Vagina (tissue), 2 donors: ENCODE data around the gene PTPRG. TPM values are rescaled to one million over a fixed set of nuclear protein-coding genes. Genes with fewer than 3 reads are reported as not detected.

Source experiments
- DNase-seq, 2 donors: peaks; one replicate each; pipeline ENCODE4 v3.0.0-alpha.2; 2017; ENCODE audit errors: extremely low spot score in 2 of 2
- H3K27ac ChIP-seq: fragments of 200-600 bp; sonication (generic); one replicate; pipeline ENCODE4 v1.5.1; 2019
- H3K27me3 ChIP-seq: fragments of 200-600 bp; sonication (generic); one replicate; pipeline ENCODE4 v1.5.1; 2019
- H3K36me3 ChIP-seq, 2 donors: fragments of 200-600 bp; sonication (generic); one replicate each; pipeline ENCODE4 v1.5.1; 2017 to 2019
- H3K4me1 ChIP-seq: fragments of 200-600 bp; sonication (generic); one replicate; pipeline ENCODE4 v1.5.1; 2019
- H3K4me3 ChIP-seq, 2 donors: fragments of 200-600 bp; sonication (generic); 1 replicate in 1 of 2; 2 replicates in 1 of 2; pipeline ENCODE4 v1.5.1; 2016 to 2019
- H3K9me3 ChIP-seq: fragments of 200-600 bp; sonication (generic); one replicate; pipeline ENCODE4 v1.5.1; 2019
- POLR2A ChIP-seq, 2 donors: fragments of 450-650 bp; IDR thresholded peaks; one replicate each; pipeline ENCODE4 v1.6.1; 2017; ENCODE audit warnings: antibody characterized with exemption in 2 of 2, mild to moderate bottlenecking in 2 of 2, moderate library complexity in 2 of 2
- POLR2AphosphoS5 ChIP-seq, 2 donors: sonication (generic); formaldehyde crosslinking; IDR thresholded peaks; one replicate each; pipeline ENCODE4 v1.9.0; 2017; ENCODE audit warnings: antibody characterized with exemption in 2 of 2, mild to moderate bottlenecking in 2 of 2, low read depth in 1 of 2; ENCODE audit not compliant: insufficient read depth in 1 of 2
- intact Hi-C: fragments of 100-400 bp; cut with DNase I; formaldehyde crosslinking; loops from one replicate; pipeline ENCODE4 v1.15.1; 2023
- total RNA-seq: library from RNA; depleted of rRNA; stranded (reverse); fragments of >200 nt; gene quantifications from one replicate; pipeline ENCODE4 v1.2.3, GENCODE V29; 2016
- TF ChIP-seq, protein P1 (sequence below), 3 experiments: fragments of 450-650 bp in 2 of 3; fragments of 200-600 bp in 1 of 3; sonication (generic) in 1 of 3; IDR thresholded peaks; one replicate each; pipeline ENCODE4 v1.5.1; 2017 to 2019; ENCODE audit warnings: antibody characterized with exemption in 3 of 3, mild to moderate bottlenecking in 2 of 3, moderate library complexity in 2 of 3

The PTPRG gene
- total RNA-seq, 1 donor from 2014 or later = 47.6 TPM

DNA sequence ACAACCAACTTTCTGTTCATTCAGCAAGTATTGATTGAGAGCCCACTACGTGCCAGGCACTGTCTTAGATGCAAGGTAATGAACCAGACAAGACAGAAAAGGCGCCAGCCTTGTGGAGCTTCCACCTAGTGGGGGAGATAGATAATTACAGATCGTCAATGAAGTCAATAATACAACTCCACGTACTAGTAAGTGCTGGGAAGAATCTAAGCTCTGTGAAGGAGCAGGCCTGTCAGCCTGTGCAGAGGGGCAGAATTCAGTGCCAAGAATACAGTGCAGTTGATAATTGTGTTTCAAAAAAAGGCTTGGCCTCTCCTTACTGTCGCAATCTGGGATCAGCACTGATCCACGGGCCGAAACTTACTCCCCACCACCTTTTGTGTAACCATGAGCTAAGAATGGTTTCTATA is 625.7 kb downstream of the PTPRG start:
- Histone ChIP-seq H3K4me1 (peaks cover 7% of the 10 kb centered on the region), H3K36me3 (no peaks in the 10 kb centered on the region), H3K27ac (no peak overlapping the region), H3K27me3 (no peaks in the 10 kb centered on the region), H3K9me3 (no peaks in the 10 kb centered on the region), H3K4me3 (no peak overlapping the region)
- DNase-seq = no peak
- TF ChIP-seq POLR2A (IDR thresholded peaks at IDR 0.05) = no peak
- TF ChIP-seq POLR2AphosphoS5 (IDR thresholded peaks at IDR 0.05; ENCODE audit: insufficient read depth in 1 of 2, low read depth in 1 of 2) = no peak
- TF ChIP-seq, protein P1, sequence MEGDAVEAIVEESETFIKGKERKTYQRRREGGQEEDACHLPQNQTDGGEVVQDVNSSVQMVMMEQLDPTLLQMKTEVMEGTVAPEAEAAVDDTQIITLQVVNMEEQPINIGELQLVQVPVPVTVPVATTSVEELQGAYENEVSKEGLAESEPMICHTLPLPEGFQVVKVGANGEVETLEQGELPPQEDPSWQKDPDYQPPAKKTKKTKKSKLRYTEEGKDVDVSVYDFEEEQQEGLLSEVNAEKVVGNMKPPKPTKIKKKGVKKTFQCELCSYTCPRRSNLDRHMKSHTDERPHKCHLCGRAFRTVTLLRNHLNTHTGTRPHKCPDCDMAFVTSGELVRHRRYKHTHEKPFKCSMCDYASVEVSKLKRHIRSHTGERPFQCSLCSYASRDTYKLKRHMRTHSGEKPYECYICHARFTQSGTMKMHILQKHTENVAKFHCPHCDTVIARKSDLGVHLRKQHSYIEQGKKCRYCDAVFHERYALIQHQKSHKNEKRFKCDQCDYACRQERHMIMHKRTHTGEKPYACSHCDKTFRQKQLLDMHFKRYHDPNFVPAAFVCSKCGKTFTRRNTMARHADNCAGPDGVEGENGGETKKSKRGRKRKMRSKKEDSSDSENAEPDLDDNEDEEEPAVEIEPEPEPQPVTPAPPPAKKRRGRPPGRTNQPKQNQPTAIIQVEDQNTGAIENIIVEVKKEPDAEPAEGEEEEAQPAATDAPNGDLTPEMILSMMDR (IDR thresholded peaks at IDR 0.05) = peak in 2 of 3 experiments; percentile 22 to 27
- intact Hi-C loops = loop anchor here (10.0 kb wide), 1 partner anchor 322 kb away; no protein-coding TSS in a partner anchor

DNA sequence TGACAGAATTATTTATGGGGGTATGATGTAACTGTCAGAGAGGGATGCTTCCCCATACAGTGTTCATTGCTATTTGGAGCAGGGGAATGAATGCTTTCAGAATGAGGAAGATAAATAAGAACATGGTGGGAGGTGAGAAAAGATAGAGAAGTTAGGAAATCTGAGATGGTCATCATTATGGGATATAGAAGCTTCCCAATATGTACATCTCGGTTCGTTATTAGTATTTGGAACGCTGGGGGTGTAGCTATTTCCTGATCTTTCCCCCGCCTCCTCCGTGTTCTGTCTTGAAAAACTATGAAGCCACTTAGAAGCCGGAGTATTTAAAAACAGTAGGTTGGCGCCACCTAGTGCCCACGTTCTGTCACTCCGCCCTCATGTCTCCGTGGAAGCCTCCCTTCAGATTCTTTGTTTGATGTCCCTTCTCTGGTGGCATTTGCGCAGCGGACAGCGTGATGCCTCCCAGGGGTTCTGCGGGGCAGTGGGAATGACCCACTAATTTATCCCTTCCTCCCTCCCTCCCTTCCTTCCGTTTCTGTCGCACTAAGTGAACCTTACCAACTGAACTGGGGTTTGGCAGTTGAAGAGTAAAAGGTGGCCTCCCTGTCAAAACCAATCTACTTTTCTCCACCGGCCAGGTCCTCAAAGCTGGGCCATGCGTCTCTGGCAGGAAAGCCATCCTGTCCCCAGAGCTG is 627.5 kb downstream of the PTPRG start:
- Histone ChIP-seq H3K36me3 (peaks cover 0 to 4% of the 10 kb centered on the region in 2 donors), H3K27ac (no peak overlapping the region), H3K4me3 (no peak overlapping the region), H3K27me3 (no peaks in the 10 kb centered on the region), H3K4me1 (peaks cover 7% of the 10 kb centered on the region), H3K9me3 (no peaks in the 10 kb centered on the region)
- no peak for TF ChIP-seq POLR2AphosphoS5 (IDR thresholded peaks at IDR 0.05; ENCODE audit: insufficient read depth in 1 of 2, low read depth in 1 of 2)
- TF ChIP-seq, protein P1 (IDR thresholded peaks at IDR 0.05) = peak; percentile 63 to 75 (median 71)
- intact Hi-C loops = loop anchor here (2.0 to 10.0 kb wide), 2 partner anchors 324 to 628 kb away; partner anchors contain the start of gene PTPRG
- DNase-seq = no peak

DNA sequence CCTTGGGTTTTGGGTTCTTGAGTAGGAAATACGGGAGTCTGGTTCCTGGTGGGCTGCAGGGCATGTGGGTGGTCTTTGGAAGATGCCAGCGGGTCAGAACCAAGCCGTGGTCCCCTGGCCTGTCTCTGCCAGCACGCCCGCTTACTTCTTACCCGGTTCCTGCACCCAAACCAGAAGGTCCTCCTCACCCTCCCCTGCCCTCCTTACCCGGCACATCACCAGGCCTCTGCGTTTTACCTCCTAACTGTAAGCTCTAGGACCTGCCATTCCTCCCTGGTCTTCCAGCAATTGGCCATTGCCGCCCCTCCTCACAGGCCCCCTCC is 628.0 kb downstream of the PTPRG start:
- intact Hi-C loops = loop anchor here (2.0 to 10.0 kb wide), 2 partner anchors 325 to 629 kb away; partner anchors contain the start of gene PTPRG
- Histone ChIP-seq H3K27me3 (no peaks in the 10 kb centered on the region), H3K4me3 (no peak overlapping the region), H3K27ac (no peak overlapping the region), H3K4me1 (peaks cover 3% of the 10 kb centered on the region), H3K9me3 (no peaks in the 10 kb centered on the region), H3K36me3 (peaks cover 0 to 7% of the 10 kb centered on the region in 2 donors)
- no peak for DNase-seq
- TF ChIP-seq, protein P1 (IDR thresholded peaks at IDR 0.05) = no peak
- TF ChIP-seq POLR2A (IDR thresholded peaks at IDR 0.05) (no peak), POLR2AphosphoS5 (IDR thresholded peaks at IDR 0.05; ENCODE audit: insufficient read depth in 1 of 2, low read depth in 1 of 2) (no peak)

DNA sequence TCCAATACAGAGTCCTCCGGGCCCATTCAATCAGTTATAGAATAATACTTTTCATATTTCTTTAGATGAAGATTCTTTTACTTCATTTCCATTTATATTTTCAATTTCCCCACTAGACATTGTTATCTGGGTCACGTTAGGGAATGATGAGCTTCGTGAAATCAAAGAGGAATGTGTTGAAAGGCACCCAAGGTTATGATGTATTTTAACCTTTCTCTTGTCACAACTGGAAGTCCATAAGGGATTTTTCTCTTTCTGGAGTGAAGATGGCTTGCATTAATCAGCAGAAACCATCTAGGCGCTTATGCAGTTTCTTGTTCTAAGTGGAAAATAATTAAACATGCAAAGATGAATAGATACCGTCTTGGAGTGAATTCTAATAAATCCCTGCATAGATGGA is 631.5 kb downstream of the PTPRG start:
- H3K36me3 ChIP-seq = peaks cover 0 to 7% of the 10 kb centered on the region in 2 donors
- intact Hi-C loops = no loop called here

More for the DNA sequence above, 631.5 kb downstream of the PTPRG start:
- H3K27ac ChIP-seq = no peak overlapping the region
- TF ChIP-seq POLR2A (IDR thresholded peaks at IDR 0.05) (no peak), POLR2AphosphoS5 (IDR thresholded peaks at IDR 0.05; ENCODE audit: insufficient read depth in 1 of 2, low read depth in 1 of 2) (no peak)
- TF ChIP-seq, protein P1 (IDR thresholded peaks at IDR 0.05) = no peak
- H3K27me3 ChIP-seq = no peaks in the 10 kb centered on the region
- H3K4me3 ChIP-seq = no peak overlapping the region
- DNase-seq = no peak
- H3K9me3 ChIP-seq = no peaks in the 10 kb centered on the region
- no peaks in the 10 kb centered on the region for H3K4me1 ChIP-seq
